Pancreas (tissue), 10 donors: ENCODE measurements around the gene PSAPL1. TPM values are rescaled to one million over a fixed set of nuclear protein-coding genes. Genes with fewer than 3 reads are reported as not detected.

Source experiments
- ATAC-seq, 4 donors: fragments of 200-7000 bp; cut with Tn5 transposase; one replicate each; pipeline versions ENCODE4 v1.8.0 to v1.9.1; 2020; ENCODE audit warnings: mild to moderate bottlenecking in 4 of 4, moderate library complexity in 4 of 4
- DNase-seq, 6 donors: peaks; one replicate each; pipeline ENCODE4 v3.0.0-alpha.2; 2020
- FAIRE-seq: peaks from 2 replicates; lab custom pipeline; 2012; peaks lifted over from hg19 to GRCh38; lab: Jason Lieb, UNC
- H3K27ac ChIP-seq, 4 donors: fragments of 200-600 bp; sonication (generic); 1 replicate in 3 of 4; 2 replicates in 1 of 4; pipeline versions ENCODE4 v1.5.0 to v1.8.0; 2020
- H3K27me3 ChIP-seq, 4 donors: fragments of 200-600 bp; one replicate each; pipeline ENCODE4 v1.8.0; 2021
- H3K36me3 ChIP-seq, 3 donors: fragments of 200-600 bp; sonication (generic) in 1 of 3; one replicate each; pipeline versions ENCODE4 v1.5.0 to v1.8.0; 2020 to 2021
- H3K4me1 ChIP-seq, 3 donors: fragments of 200-600 bp; one replicate each; pipeline ENCODE4 v1.8.0; 2021
- H3K4me3 ChIP-seq, 4 donors: fragments of 200-600 bp; sonication (generic) in 2 of 4; one replicate each; pipeline versions ENCODE4 v1.5.0 to v1.8.0; 2020 to 2021
- H3K9me3 ChIP-seq, 4 donors: fragments of 200-600 bp; one replicate each; pipeline ENCODE4 v1.8.0; 2021
- WGBS, 2 donors: extraction: QIAGEN DNeasy Blood & Tissue Kit; methylation state at CpG; one replicate each; pipeline ENCODE4 v1.1.7; 2013; 5-methylcytosine and 5-hydroxymethylcytosine counted together
- intact Hi-C, 3 donors: fragments of 100-400 bp; cut with DNase I; formaldehyde crosslinking; loops; one replicate each; pipeline versions ENCODE4 v1.11.1 to v1.14.2; 2022
- polyA plus RNA-seq, 2 donors: library from polyadenylated mRNA; stranded (reverse); fragments of 200-250 nt; gene quantifications; one replicate each; pipeline ENCODE4 v1.2.3, GENCODE V29; 2013
- total RNA-seq, 6 donors: library from RNA; stranded (reverse); fragmentation: NEBNext Ultra II Directional in 4 of 6; extraction: Animal tissue kit (Norgen Biotek cat#: 25700) in 4 of 6; gene quantifications; one replicate each; pipeline versions ENCODE4 v1.2.1 to v1.2.4, GENCODE V29; 2021 to 2023
- TF ChIP-seq, protein P1 (sequence below), 4 donors: fragments of 200-600 bp; sonication (generic) in 3 of 4; IDR thresholded peaks; one replicate each; pipeline versions ENCODE4 v1.5.0 to v1.8.0; 2021; ENCODE audit warnings: antibody characterized with exemption in 4 of 4
- donor health status: healthy with polysubstance abuse.
- donor health status: DM: no; HTN: no; CAD: no; lungs with moderate emphysema.
- donor health status: DM: no; HTN: no; CAD: no.
- donor health status: control.
- donor health status: control.
- donor health status: Bipolar disorder and iron deficiency.
- donor health status: DM: yes; HTN: yes; CAD: no.
- donor health status: DM: no; HTN: no; CAD: no.
- donor health status: DM: no; HTN: no; CAD: no.
- donor health status: DM: yes; HTN: yes; CAD: no.

PSAPL1 gene
- total and polyA plus RNA-seq, 8 donors = 0.06 TPM; not detected in 7

DNA sequence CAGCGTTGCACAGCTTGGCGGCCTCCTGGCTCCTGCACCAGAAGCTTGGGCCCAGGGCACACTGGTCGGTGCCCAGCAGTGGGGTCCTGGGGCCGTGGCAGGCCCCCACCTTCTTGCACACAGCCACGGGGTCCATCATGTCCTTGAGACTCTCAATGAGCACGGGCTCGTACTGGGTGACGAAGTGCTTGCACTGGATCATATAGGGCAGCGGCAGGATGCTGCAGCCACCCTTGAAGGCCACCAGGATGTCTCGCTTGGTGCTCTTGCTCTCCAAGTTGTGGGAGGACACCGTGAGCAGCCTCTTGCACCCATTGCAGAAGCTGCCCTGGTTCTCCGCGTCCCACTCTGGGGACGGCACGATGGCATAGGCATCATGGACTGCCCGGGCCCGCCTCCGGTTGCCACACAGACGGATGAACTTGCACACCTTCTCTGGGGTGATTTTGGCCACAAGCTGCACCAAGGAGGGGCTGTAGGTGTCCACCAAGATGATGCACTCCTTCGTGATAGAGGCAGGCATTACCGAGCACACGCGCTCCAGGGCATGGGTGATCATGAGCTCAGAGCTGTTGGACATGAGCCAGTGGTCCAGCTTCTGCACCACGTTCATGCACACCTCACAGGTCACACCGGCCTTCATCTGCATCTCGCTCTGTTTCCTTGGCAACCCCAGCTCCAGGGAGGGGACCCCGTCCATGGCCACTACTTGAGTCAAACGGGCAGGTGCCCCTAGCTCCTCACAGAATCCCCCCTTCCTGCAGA, 1.2 kb downstream of the PSAPL1 start:
- peak in 2 of 6 donors; percentile 43 to 47 for DNase-seq
- no peak for ATAC-seq
- FAIRE-seq = no peak
- TF ChIP-seq, protein P1, sequence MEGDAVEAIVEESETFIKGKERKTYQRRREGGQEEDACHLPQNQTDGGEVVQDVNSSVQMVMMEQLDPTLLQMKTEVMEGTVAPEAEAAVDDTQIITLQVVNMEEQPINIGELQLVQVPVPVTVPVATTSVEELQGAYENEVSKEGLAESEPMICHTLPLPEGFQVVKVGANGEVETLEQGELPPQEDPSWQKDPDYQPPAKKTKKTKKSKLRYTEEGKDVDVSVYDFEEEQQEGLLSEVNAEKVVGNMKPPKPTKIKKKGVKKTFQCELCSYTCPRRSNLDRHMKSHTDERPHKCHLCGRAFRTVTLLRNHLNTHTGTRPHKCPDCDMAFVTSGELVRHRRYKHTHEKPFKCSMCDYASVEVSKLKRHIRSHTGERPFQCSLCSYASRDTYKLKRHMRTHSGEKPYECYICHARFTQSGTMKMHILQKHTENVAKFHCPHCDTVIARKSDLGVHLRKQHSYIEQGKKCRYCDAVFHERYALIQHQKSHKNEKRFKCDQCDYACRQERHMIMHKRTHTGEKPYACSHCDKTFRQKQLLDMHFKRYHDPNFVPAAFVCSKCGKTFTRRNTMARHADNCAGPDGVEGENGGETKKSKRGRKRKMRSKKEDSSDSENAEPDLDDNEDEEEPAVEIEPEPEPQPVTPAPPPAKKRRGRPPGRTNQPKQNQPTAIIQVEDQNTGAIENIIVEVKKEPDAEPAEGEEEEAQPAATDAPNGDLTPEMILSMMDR (IDR thresholded peaks at IDR 0.05) = no peak
- WGBS, 2 donors = 64 to 68% methylated on average over 28 of the region's 28 CpGs
- H3K36me3 ChIP-seq = no peaks in the 10 kb centered on the region
- H3K4me1 ChIP-seq = no peaks in the 10 kb centered on the region
- no peaks in the 10 kb centered on the region for H3K9me3 ChIP-seq
- intact Hi-C loops = no loop called here
- no peaks in the 10 kb centered on the region for H3K27me3 ChIP-seq
- no peak overlapping the region for H3K27ac ChIP-seq
- H3K4me3 ChIP-seq = no peak overlapping the region

DNA sequence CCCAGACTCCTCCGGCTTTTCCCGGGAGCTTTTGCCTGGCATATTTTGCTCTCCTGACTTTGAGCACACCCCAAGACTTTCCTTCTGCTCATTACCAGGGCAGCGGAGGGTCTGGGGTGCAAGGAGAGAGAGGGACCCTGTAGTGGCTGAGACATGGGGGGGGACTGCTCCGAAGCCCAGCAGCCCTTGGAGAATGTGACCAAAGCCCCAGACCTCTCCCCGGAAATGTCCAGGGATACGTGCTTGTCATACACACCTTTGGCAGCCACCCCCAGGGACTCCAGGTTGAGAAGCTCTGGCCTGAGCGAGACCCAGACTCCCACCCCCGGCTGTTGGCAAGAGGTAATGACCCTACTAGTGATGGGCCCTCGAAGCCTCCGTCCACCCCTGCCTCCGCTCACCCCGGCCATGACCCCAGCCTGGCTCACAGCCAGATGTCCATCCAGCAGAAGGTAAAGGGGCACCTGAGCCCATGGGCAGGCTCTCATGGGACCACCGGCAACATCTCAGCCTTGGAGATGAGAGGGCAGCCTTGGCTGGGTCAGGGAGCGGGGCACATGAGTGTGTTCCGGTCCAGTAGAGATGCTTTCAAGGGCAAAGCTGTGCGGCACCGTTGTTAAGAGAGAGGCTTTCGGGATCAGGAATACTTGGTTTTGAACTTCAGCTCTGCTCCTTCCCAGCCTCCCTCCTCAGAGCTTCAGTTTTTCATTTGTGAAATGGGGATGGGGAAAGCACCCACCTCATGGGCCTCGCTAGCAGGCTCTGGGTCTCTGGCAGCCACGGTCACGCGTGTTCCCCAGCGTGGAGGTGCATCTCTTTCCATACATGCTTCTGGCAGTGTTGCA, 2.0 kb downstream of the PSAPL1 start:
- H3K9me3 ChIP-seq = no peaks in the 10 kb centered on the region
- FAIRE-seq (no peak), ATAC-seq (no peak), DNase-seq (peak in 2 of 6 donors; percentile 47 to 61)
- H3K27ac ChIP-seq = no peak overlapping the region
- 68 to 74% methylated on average over 23 of the region's 23 CpGs for WGBS, 2 donors
- H3K4me1 ChIP-seq = no peaks in the 10 kb centered on the region
- H3K4me3 ChIP-seq = no peak overlapping the region
- no peaks in the 10 kb centered on the region for H3K36me3 ChIP-seq
- no peaks in the 10 kb centered on the region for H3K27me3 ChIP-seq
- TF ChIP-seq, protein P1 (IDR thresholded peaks at IDR 0.05) = no peak
- intact Hi-C loops = no loop called here

- Histone ChIP-seq H3K9me3 (no peaks in the 10 kb centered on the region), H3K36me3 (no peaks in the 10 kb centered on the region), H3K4me3 (no peak overlapping the region), H3K4me1 (no peaks in the 10 kb centered on the region), H3K27ac (no peak overlapping the region), H3K27me3 (no peaks in the 10 kb centered on the region)
- 72 to 81% methylated on average over 27 of the region's 27 CpGs for WGBS, 2 donors
- FAIRE-seq (no peak), DNase-seq (peak in 2 of 6 donors; percentile 44 to 45), ATAC-seq (no peak)
- intact Hi-C loops = no loop called here
- TF ChIP-seq, protein P1 (IDR thresholded peaks at IDR 0.05) = no peak
These were observed 2.8 kb downstream of the PSAPL1 start for GRCh38 chr4:7431696-7432530.

DNA sequence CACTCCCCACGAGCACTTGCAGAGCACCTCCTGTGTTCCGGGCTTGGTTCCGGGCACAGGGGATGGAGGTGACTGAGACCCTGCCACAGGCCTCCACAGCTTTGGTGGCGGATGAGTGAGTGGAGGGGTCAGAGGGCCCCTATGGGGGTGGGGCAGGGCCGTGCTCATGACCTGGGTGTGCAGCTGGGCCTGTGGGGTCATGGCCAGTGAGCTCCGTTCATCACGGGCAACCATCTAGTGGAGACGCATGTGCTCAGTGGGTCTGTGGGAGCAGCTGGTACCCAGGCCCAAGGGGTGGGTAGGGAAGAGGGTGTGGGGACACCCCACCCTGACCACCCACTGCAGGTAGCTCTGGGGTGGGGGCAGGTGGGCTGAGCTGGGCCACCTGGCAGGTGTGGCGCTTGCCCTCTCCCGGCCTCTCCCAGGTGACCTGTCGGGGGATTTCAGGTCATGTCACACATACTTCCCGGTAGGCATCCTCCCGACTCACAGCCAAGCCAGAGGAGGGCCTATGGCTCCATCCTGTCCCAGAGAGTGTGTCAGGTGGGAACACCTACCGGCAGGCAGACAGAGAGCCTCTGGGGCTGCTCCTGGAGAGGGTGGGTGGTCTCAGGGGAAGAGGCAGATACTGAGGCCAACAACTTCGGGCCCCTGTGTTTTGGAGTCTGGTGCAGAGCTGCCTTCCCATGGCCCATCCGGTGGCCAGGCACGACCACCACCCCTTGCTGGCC, 3.6 kb downstream of the PSAPL1 start:
- FAIRE-seq (no peak), DNase-seq (peak in 2 of 6 donors; percentile 49 to 53), ATAC-seq (no peak)
- intact Hi-C loops = no loop called here
- Histone ChIP-seq H3K27me3 (no peaks in the 10 kb centered on the region), H3K36me3 (no peaks in the 10 kb centered on the region), H3K27ac (no peak overlapping the region), H3K9me3 (no peaks in the 10 kb centered on the region), H3K4me1 (no peaks in the 10 kb centered on the region), H3K4me3 (no peak overlapping the region)
- WGBS, 2 donors = 66 to 67% methylated on average over 17 of the region's 17 CpGs
- TF ChIP-seq, protein P1 (IDR thresholded peaks at IDR 0.05) = no peak
